Fibroblast of peridontal ligament (primary cell): Measurements from ENCODE around the gene DUS4L.
"Not testable (repeated sequence)": the region's sequence is repeated elsewhere in the genome, so short reads cannot be mapped to it uniquely, and the experiment has no call there.

ENCODE experiments used
- DNase-seq: peaks from one replicate; pipeline ENCODE4 v3.0.0-alpha.2; 2010; ENCODE audit errors: extremely low read depth

The DUS4L gene, protein sequence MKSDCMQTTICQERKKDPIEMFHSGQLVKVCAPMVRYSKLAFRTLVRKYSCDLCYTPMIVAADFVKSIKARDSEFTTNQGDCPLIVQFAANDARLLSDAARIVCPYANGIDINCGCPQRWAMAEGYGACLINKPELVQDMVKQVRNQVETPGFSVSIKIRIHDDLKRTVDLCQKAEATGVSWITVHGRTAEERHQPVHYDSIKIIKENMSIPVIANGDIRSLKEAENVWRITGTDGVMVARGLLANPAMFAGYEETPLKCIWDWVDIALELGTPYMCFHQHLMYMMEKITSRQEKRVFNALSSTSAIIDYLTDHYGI

DNA sequence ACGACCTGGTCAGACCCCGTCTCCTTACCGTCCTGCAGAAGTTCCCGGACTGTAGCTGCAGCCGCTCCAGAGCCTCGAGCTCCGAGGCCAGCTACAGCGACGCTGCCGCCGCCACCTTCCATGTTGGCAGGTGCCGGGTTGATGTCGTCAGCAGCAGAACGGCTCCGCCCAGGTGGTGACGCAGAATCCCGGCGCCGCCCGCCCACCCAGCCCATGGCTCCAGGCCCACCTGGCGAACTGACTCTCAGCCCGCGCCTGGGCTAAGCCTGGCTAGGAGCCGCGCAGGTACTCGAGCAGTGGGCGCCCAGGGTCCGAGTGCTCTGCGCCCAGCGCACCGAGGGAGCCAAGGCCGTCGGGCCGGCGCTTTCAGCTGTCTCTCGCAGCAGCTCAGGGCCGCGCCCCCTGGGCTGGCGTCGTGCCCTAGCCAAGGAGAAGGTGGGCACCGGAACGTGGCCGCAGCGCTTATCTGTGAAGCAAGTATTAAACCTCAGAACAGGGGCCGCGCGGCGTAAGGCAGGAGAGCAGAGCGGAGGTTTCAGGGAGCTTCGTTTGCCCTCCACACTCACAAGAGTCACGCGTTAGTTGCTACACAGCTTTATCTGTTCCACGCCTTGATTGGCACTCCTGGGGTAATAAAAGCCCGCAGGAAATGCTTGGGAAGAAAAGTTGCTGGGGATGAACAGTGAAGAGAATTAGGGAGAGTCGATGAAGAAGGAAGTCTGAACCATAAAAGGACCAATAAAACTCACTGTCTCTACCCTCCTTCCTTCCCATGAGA is at the start of gene DUS4L, which contains the start of gene COG5:
Gene DUS4L, plus strand, starts transcription at position 197 of the 778 bp plus-strand sequence. CDS start 3,100 bp downstream, outside the sequence.
Gene COG5, minus strand, starts transcription at position 146 of the 778 bp plus-strand sequence. Its CDS starts 24 bp downstream, at position 122.
- DNase-seq: peak; percentile 72

DNA sequence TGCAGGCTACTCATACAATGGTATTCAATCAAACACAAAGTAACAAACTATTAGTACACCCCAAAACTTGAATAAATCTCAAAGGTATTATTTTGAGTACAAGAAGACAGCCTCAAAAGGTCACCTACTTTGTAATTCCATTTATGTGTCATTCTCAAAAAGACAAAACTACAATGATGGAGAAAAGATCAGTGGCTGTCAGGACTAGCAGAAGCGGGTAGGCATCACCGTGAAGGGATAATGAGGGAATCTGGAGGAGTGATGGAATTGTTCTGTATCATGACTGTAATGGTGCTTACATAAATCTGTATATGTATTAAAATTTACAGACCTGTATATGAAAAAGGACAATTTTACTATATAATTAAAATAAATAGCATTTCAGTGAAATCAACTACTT is 37.1 kb upstream of the DUS4L start:
- DNase-seq: no peak

DNA sequence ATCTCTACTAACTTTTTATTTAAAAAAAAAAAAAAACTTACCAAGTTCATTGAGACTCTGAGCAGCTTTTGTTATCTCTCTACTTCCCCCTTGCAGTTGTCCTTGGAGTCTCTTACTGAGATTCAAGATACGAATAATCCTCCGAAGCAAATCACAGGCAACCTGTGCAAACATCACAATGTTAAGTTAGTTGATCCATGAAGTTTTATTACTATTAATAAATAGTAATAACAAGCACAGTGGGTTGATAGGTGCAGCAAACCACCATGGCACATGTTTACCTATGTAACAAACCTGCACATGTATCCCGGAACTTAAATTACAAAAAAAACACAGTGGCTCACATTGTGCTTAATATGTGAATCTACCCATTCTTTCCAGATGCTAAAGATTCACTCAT is 36.6 kb upstream of the DUS4L start:
- DNase-seq: no peak

DNA sequence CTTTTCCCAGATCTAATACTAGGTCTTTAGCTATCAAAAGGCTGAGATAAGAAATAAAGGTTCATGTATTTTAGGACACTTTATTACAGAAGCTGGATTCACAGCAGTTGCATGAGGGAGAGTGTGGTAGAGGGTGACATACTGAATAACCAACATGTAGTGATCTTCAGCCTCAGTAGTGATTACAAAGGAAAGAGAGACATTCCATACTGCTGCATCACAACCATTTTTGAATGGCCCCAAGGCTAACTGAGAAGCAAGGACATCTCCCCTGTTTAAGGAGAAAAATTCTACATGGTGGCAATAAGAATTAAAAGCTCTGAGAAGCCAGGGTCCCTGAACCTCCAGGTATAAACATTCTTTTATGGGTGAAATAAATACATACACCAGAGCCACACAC is 35.3 kb upstream of the DUS4L start:
- peak; percentile 48 for DNase-seq

DNA sequence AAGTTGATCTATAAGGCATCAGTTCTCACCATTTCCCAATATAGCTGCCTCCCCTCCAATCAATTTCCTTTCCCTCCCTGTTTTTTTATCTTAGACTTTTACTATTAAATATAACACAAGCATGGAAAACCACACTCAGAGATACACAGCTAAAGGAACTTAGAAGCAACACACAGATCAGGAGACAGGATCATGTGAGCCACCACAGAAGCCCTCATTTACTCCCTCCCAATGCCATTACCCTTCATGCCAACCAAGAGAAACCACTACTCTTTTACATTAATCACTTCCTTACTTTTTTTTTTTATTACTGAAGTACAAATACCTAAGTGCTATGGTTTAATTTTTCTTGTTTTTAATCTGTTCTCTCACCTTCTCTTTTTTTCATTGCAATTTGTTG is 33.0 kb upstream of the DUS4L start:
- DNase-seq: no peak

DNA sequence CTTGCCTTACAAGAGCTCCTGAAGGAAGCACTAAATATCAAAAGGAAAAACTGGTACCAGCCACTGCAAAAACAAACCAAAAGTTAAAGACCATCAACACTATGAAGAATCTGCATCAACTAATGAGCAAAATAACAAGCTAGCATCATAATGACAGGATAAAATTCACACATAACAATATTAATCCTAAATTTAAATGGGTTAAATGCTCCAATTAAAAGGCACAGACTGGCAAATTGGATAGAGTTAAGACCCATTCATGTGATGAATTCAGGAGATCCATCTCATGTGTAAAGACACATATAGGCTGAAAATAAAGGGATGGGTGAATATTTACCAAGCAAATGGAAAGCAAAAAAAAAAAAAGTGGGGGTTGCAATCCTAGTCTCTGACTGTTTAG is 29.6 kb upstream of the DUS4L start:
- DNase-seq: no peak

DNA sequence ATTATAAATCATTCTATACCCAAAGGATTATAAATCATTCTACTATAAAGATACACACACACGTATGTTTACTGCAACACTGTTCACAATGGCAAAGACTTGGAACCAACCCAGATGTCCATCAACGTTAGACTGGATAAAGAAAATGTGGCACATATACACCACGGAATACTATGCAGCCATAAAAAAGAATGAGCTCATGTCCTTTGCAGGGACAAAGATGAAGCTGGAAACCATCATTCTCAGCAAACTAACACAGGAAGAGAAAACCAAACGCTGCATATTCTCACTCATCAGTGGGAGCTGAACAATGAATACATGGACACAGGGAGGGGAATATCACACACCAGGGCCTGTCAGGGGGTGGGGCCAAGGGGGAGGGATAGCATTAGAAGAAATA is 26.5 kb upstream of the DUS4L start:
- DNase-seq: not testable (repeated sequence)

DNA sequence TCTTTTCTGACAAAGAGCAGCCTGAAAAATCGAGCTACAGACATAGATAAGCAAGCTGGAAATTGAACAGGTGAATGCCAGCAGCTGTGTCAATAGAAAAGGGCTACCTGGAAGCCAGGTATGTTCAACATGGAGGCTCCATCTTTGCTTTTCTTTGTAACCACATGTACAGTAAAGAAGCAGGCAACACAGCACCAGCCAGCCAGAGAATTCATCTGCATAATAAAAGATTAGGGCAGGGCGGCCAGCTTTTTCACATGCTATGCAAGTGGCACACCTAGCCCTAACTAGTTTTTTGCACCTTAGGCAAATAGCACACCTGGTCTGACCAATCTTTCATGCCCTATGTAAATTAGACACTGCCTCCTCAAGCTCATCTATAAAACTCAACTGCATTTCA is 25.8 kb upstream of the DUS4L start:
- no peak for DNase-seq

DNA sequence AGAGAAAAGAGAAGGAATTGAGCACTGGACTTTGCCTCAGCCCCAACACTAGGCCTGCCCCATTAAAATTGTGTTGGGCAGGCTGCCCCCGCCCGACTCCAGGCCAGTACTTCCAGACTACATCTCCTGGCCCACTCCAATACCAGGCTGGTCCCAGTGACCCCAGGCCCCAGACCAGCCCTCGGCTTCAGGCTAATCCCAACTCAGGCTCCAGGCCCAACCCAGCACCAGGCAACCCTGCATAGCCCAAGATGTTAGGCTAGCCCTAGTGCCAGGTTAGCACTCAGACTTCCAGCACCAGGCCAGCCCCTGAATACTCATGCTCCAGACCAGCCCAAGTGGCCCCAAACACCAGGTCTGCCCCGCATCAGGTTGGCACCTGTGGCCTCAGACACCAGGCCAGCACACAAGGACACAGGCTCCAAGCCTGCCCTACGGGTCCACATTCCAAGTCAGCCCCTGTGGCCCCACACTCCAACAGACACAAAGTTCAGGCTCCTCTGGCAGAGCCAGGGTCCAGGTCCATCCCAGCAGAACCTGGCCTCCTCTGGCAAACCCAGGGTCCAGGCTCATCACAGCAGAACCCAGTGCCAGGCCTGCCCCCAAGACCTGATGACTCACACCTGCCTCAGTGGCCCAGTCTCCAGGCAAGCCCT is 20.3 kb upstream of the DUS4L start:
- DNase-seq: no peak

DNA sequence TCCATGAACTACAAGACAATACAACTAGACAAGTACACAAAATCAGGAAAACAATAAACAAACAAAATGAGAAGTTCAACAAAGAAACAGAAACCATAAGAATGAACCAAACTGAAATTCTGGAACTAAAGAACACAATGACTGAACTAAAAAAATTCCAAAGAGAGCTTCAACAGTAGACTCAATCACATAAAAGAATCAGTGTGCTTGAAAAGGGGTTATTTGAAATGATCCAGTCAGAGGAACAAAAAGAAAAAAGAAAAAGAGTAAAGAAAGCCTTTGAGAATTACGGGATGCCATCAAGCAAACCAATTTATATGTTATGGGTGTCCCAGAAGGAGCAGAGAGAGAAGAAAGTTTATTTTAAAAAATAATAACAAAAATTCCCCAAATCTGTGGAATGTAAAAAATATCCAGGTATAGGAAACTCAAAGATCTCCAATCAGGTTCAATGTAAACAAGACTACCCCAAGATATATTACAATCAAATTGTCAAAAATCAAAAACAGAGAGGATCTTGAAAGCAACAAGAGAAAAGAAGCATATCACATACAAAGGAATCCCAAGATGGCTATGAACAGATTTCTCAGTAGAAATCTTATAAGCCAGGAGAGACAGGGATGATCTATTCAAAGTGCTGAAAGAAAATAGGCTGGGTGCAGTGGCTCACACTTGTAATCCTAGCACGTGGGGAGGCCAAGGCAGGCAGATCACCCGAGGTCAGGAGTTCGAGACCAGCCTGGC is 18.8 kb upstream of the DUS4L start:
- DNase-seq: no peak

DNA sequence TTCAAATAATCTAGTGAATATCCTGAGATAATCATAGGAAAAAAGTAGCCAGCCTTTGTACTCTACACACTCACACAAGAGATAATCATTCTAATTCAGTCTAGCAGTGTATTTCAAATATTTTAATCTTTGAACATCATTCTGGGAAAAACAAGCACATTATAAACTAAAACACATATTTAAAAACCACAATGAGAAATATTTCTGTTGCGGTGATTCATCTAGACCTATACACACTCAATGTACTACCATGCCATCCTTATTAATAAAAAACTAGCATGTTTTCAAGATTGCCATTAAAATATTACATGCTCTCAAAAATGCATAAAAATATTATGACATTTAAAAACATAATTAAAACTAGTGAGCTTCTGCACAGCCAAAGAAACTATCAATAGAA is 11.8 kb upstream of the DUS4L start:
- DNase-seq: no peak

DNA sequence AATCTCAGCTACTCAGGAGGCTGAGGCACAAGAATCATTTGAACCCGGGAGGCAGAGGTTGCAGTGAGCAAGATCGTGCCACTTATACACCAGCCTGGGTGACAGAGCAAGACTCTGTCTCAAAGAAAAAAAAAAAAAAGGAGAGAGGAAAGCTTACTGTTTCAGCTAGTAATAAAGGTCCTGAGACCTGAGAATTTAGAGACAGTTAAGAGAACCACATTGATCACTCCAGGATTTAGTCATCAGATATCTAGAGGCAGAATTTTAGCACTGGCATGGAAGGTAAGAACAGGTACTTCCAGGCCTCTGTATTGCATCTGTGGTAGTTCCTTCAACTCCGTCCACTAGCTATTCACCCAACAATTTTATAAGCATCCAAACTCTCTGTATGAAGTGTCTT is 7.9 kb upstream of the DUS4L start:
- no peak for DNase-seq

DNA sequence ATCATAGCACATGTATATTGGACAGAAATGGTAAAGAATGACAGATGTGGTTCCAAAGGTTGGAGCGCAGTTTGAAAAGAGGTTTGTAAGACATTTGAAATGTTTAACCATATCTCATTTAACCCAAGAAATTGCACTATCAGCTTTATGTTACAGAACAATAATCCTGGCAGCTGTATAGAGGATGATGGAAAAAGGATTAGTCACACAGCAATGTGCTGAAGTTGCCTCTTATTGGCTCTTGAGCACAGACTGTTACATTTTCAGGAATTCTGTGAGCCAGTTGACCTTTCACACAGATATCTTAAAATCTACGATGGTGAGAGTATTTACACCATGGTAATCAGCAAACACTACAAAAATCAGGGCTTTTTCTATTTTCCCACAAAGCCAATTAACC is 3.9 kb upstream of the DUS4L start:
- peak; percentile 71 for DNase-seq

DNA sequence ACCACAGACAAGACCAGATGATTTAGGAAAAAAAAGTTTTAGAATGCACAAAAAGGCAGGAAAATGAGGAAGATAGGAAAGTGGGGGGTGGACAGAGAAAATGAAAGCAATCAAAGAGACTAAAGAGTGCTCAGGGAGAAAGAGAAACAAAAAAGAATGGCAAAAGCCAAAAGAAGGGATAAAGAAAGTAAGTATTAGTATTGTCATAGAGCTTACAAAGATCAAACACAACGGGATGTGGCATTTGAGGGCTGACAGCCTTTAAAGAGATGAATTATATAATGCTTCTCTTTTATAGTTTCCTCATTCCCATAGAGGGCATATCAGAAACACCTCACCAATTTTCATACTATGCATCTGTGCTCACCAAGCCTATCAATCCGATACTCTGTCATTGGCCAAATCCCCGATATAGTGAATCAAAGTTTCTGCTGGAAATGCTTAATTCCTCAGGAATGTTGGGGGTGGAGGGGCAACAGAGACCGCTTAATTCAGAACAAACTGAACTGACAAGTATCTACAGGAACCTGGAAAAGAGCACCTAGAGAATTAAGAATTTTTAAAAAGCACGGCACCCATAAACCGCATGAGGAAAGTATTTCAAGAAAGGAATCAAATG is 2.8 kb upstream of the DUS4L start:
- DNase-seq: no peak

DNA sequence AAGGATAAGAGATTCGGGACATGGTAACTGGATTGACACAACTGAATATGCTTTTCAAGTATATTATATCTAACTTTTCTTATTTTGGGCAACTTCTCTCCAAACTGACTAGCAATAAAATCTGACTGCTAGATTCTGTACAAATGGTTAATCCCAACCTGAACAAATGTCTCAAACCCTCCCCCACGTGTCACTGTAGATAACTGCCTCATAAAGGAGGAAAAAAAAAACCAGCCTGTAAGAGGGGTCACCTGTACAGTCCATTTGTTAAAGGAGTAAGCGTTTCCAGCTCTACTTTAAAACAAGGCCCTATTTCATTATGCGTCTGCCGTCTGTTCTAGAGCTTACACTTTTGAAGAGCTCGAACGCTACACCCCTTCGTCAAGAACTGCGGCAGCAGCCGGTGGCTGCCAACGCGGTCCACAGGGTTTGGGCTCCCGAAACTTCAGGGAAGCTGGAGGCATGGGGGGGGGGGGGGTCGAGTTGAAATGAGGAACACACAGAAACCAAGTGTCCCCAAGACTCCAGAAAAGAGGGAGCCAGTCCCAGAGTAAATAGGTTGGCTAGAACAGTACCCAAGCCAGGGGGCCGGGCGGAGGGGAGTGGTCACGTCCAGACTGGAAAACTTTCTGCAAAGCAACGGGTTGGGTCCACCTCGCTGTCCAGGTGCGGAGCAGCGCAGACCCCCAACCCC is 543 bp upstream of the DUS4L start:
- peak; percentile 16 for DNase-seq

DNA sequence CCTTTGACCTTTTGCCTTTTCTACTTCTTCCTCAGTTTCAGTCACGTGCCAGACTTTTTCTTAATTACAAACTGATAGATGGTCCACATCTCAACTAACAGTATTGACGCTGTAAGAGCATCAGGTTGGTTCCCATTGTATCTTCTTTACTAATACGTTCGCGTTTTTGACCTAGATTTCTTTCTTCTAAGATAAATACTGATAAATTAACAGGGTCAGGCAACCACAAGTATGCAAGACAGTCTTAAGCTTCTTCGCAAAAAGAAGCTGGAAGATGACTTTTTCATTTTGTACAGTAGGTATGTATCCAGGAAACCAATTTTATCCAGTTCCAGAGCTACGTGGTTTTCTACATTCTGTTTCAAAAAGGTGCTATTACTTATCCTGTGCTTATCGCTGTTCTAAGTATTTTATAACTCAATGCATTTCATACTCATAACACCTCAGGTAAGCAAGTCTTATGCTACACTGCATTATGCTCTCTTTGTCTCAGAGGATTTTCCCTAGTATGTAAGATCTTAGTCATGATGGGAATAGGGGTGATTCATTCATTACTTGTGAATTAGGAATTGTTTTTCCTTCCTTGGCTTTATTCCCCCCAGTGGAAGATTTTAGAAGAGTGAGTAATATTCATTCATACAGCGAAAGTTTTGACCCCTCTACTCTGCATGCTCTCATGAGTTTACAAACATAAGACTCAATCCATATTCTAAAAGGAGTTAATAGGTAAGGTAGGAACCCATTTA is 955 bp downstream of the DUS4L start:
- DNase-seq: peak; percentile 88

DNA sequence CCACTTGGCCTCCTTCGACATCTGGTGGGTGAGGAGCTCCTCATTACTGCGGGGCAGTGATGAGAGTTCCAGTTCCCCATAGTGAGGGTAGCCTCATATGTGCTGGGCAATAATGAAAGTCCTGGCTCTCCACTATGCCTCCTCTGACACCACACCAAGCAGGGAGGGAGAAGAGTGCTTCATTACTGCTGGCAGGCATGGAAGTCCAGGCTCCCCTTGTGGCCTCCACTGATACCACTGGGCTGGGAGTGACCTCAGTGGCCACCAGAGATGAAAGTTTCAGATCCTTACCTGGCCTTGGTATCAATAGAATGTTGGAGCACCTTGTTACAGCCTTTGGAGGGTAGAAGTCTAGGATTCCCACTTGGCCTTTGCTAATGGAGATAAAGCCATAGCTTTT is 6.5 kb downstream of the DUS4L start:
- no peak for DNase-seq

DNA sequence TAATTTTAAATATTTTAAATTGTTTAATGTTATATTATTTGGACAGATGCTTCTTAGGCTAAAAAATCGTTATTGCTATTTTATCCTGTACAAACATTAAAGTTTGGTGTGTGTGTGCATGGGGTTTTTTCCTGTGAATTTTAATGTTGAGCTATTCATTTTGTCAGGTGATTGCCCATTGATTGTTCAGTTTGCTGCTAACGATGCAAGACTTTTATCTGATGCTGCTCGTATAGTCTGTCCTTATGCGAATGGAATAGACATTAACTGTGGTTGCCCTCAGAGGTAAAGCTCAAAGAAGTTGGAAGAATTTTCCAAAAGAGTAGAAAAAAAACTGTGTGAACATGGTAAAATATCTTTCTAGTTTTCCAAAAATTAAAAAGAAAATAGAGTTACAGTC is 9.8 kb downstream of the DUS4L start:
- DNase-seq: no peak

DNA sequence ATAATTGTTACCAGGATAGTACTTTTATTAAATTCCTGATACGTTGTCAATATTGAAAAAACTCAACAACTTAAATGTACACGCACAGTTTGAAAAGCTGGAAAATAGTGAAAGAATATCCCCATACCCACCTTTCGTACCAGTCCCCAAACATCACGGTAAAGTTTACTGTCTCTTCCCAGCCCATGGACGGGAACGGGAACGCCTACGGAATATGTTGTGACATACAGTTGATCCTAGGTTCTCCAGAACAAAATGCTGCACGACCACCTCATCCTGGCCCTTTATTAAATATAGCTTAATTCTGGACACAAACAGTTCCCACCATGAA is 15.7 kb downstream of the DUS4L start:
- no peak for DNase-seq
